ENCODE measurements around the gene DEFB118.

- TF ChIP-seq CTCF (IDR thresholded peaks at IDR 0.05; ENCODE audit: poor library complexity), result no peak
- TF ChIP-seq EZH2phosphoT487 (IDR thresholded peaks at IDR 0.05; ENCODE audit: low read depth, severe bottlenecking, unreplicated experiment), result no peak
Observed at GRCh38 chr20:31406115-31406514, 37.7 kb downstream of the DEFB118 start, which contains the start of gene DEFB121.

Data from hepatocyte (in vitro differentiated cells).